Transverse colon (tissue), 4 donors: ENCODE data around the gene WNT16. TPM values are rescaled to one million over a fixed set of nuclear protein-coding genes. Genes with fewer than 3 reads are reported as not detected.

ENCODE experiments used
- DNase-seq: peaks from one replicate; pipeline ENCODE4 v3.0.0-alpha.2; 2019
- H3K27ac ChIP-seq, 4 donors: fragments of 200-600 bp; sonication (generic); 2 replicates each; pipeline ENCODE4 v1.5.1; 2016 to 2018; ENCODE audit warnings: inconsistent platforms in 4 of 4
- H3K27me3 ChIP-seq: fragments of 200-600 bp; sonication (generic); 2 replicates; pipeline ENCODE4 v1.5.1; 2017; ENCODE audit warnings: inconsistent platforms
- H3K36me3 ChIP-seq, 4 donors: fragments of 200-600 bp; sonication (generic); 2 replicates each; pipeline ENCODE4 v1.5.1; 2017 to 2019; ENCODE audit warnings: inconsistent platforms in 4 of 4
- H3K4me1 ChIP-seq, 4 donors: fragments of 200-600 bp; sonication (generic); 2 replicates each; pipeline ENCODE4 v1.5.1; 2017 to 2020; ENCODE audit warnings: inconsistent platforms in 4 of 4
- H3K4me3 ChIP-seq, 4 donors: fragments of 200-600 bp; sonication (generic); 1 replicate in 1 of 4; 2 replicates in 3 of 4; pipeline versions ENCODE4 v1.5.1 to v1.6.1; 2017 to 2019; ENCODE audit warnings: inconsistent platforms in 4 of 4
- H3K9me3 ChIP-seq, 2 donors: fragments of 200-600 bp; sonication (generic); 2 replicates each; pipeline ENCODE4 v1.5.1; 2017 to 2019; ENCODE audit warnings: inconsistent platforms in 2 of 2
- EP300 ChIP-seq: sonication (generic); formaldehyde crosslinking; IDR thresholded peaks from one replicate; pipeline ENCODE4 v1.6.1; 2017; ENCODE audit warnings: antibody characterized with exemption, low read depth
- POLR2A ChIP-seq: fragments of 450-650 bp; IDR thresholded peaks from one replicate; pipeline ENCODE4 v1.6.1; 2016; ENCODE audit warnings: antibody characterized with exemption, mild to moderate bottlenecking, moderate library complexity
- POLR2AphosphoS5 ChIP-seq, 3 donors: sonication (generic); formaldehyde crosslinking; IDR thresholded peaks; one replicate each; pipeline ENCODE4 v1.6.1; 2016; ENCODE audit warnings: antibody characterized with exemption in 3 of 3
- WGBS, 2 donors: methylation state at CpG; one replicate each; pipeline ENCODE4 v1.1.5; 2018; ENCODE audit warnings: low coverage in 1 of 2; 5-methylcytosine and 5-hydroxymethylcytosine counted together
- in situ Hi-C, 4 donors: fragments of 200-750 bp; cut with MboI; loops; one replicate each; pipeline versions ENCODE4 v1.15.0 to v1.15.1; 2017; ENCODE audit warnings: low sequenced_read_pairs in 3 of 4, low pct_ligation_motif_present in 1 of 4, low pct_unique_long_range_greater_than_20kb in 1 of 4
- intact Hi-C: fragments of 100-400 bp; cut with DNase I; formaldehyde crosslinking; loops from one replicate; pipeline ENCODE4 v1.15.1; 2023; ENCODE audit warnings: low total_unique reads
- total RNA-seq, 4 donors: library from RNA; depleted of rRNA; stranded (reverse); fragments of >200 nt; gene quantifications; one replicate each; pipeline ENCODE4 v1.1.0, GENCODE V29; 2016
- TF ChIP-seq, protein P1 (sequence below), 5 experiments: fragments of 200-600 bp in 3 of 5; fragments of 450-650 bp in 2 of 5; sonication (generic) in 3 of 5; IDR thresholded peaks; 1 replicate in 2 of 5; 2 replicates in 3 of 5; pipeline ENCODE4 v1.5.1; 2016 to 2017; ENCODE audit warnings: antibody characterized with exemption in 5 of 5, inconsistent platforms in 3 of 5, mild to moderate bottlenecking in 2 of 5, moderate library complexity in 1 of 5

Gene WNT16
- total RNA-seq, 4 donors from 2014 or later: 0.32 TPM; not detected in 3

DNA sequence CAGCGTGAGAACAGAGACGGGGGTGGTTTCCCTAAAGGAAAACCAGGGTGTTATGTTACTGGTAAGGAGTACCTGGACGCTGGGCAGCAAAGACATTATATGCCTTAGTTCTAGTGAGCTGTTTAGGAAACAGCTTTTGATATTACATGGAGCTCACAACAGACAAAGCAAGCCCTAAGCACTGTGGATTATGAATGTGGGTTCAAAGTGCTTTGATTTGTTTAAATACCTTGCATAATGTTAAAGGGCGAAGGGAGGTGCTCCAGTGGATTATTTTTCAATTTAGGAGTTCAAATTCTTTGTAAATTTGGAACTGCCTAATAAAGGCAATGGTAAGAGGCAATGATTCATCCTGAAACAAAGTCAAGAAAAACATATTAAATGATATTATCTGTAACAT is 13.8 kb downstream of the WNT16 start:
- 95 to 98% methylated on average over 4 of the region's 4 CpGs for WGBS, 2 donors
- peaks cover 0 to 9% (median 6%) of the 10 kb centered on the region in 4 donors for H3K4me1 ChIP-seq
- no peak for DNase-seq
- no peak for TF ChIP-seq POLR2AphosphoS5 (IDR thresholded peaks at IDR 0.05)
- TF ChIP-seq EP300: no peak
- no peak for TF ChIP-seq POLR2A
- TF ChIP-seq, protein P1, sequence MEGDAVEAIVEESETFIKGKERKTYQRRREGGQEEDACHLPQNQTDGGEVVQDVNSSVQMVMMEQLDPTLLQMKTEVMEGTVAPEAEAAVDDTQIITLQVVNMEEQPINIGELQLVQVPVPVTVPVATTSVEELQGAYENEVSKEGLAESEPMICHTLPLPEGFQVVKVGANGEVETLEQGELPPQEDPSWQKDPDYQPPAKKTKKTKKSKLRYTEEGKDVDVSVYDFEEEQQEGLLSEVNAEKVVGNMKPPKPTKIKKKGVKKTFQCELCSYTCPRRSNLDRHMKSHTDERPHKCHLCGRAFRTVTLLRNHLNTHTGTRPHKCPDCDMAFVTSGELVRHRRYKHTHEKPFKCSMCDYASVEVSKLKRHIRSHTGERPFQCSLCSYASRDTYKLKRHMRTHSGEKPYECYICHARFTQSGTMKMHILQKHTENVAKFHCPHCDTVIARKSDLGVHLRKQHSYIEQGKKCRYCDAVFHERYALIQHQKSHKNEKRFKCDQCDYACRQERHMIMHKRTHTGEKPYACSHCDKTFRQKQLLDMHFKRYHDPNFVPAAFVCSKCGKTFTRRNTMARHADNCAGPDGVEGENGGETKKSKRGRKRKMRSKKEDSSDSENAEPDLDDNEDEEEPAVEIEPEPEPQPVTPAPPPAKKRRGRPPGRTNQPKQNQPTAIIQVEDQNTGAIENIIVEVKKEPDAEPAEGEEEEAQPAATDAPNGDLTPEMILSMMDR (IDR thresholded peaks at IDR 0.05): no peak
- H3K27ac ChIP-seq: no peak overlapping the region
- intact Hi-C loops (no loop called here), in situ Hi-C loops (no loop called here)
- no peaks in the 10 kb centered on the region for H3K36me3 ChIP-seq
- no peak overlapping the region for H3K4me3 ChIP-seq
- no peaks in the 10 kb centered on the region for H3K27me3 ChIP-seq
- no peaks in the 10 kb centered on the region for H3K9me3 ChIP-seq

DNA sequence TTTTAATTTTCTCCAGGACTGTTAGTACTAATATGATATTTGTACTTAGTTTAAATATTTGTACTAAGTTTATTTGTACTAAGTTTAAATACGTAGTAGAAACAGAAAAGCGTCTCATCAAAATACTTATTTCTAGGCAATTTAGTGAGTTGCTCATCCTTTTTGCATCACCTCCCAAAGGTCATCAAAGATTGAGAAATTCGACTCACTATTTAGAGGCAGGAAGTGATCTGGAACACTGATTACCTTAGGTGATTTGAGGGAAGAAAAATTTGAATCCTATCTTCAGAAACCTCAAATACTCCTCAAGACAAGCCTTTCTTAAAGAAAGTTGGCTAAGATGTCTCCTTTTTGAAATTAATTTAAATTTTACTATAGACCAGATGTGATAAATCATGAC is 14.5 kb downstream of the WNT16 start:
- Histone ChIP-seq H3K36me3 (no peaks in the 10 kb centered on the region), H3K27ac (peak overlapping the region in 2 of 4 donors; percentile 13 to 45), H3K4me1 (peaks cover 0 to 9% (median 6%) of the 10 kb centered on the region in 4 donors), H3K4me3 (no peak overlapping the region), H3K9me3 (no peaks in the 10 kb centered on the region), H3K27me3 (no peaks in the 10 kb centered on the region)
- 68 to 73% methylated on average over 3 of the region's 3 CpGs for WGBS, 2 donors
- TF ChIP-seq EP300: no peak
- TF ChIP-seq, protein P1 (IDR thresholded peaks at IDR 0.05): no peak
- no peak for TF ChIP-seq POLR2AphosphoS5 (IDR thresholded peaks at IDR 0.05)
- no peak for TF ChIP-seq POLR2A
- DNase-seq: no peak
- intact Hi-C loops: no loop called here
- in situ Hi-C loops: no loop called here

DNA sequence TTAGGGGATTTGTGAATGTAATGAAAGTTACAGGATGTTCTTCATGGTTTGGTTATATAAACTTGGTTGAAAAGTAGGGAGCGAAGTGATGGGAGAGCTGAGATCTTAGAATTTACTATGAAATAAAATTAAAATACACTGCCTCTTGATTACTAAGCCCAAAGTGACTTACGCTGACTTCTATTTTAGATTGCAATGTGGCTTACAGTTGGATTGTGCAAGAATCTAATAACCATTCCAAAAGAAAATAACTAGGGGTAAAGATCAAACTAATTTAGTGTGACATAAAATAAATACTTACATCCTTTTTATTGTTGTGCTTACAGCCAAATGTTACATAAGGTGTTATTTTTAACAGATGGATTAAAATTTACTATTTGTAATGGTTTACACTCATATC is 15.3 kb downstream of the WNT16 start:
- Histone ChIP-seq H3K27ac (peak overlapping the region in 2 of 4 donors; percentile 13 to 45), H3K4me1 (peaks cover 0 to 9% (median 6%) of the 10 kb centered on the region in 4 donors), H3K4me3 (no peak overlapping the region), H3K9me3 (no peaks in the 10 kb centered on the region), H3K27me3 (no peaks in the 10 kb centered on the region), H3K36me3 (no peaks in the 10 kb centered on the region)
- DNase-seq: no peak
- TF ChIP-seq POLR2AphosphoS5 (IDR thresholded peaks at IDR 0.05): peak in 1 of 3 donors; percentile 8
- no peak for TF ChIP-seq POLR2A
- WGBS, 2 donors: 29 to 55% methylated on average over 2 of the region's 2 CpGs
- in situ Hi-C loops (no loop called here), intact Hi-C loops (no loop called here)

DNA sequence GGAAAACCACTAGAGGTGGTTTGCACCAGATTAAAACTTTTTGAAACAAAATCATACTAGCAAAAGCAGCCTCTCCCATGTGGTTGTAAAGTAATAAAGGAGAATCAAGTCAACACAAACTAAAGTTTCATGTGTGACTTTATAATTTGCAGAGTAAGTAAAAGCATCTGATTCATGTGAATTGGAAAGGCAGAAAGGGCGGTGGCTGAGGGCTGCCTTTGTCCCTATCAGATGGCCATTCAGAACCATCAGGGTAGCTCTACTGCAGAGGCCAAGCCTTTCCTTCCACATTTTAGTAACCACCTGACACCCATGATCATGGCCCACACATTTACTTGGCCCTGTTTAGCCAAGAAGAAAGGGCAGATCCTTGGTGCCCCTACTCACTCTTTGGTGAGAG is 15.7 kb downstream of the WNT16 start:
- H3K4me1 ChIP-seq: peaks cover 0 to 9% (median 6%) of the 10 kb centered on the region in 4 donors
- in situ Hi-C loops (no loop called here), intact Hi-C loops (no loop called here)
- WGBS, 2 donors: 43 to 67% methylated on average over 1 of the region's 1 CpG
- no peaks in the 10 kb centered on the region for H3K36me3 ChIP-seq
- DNase-seq: peak; percentile 54
- TF ChIP-seq POLR2A (no peak), EP300 (no peak), POLR2AphosphoS5 (IDR thresholded peaks at IDR 0.05) (no peak)
- TF ChIP-seq, protein P1 (IDR thresholded peaks at IDR 0.05): no peak
- H3K27me3 ChIP-seq: no peaks in the 10 kb centered on the region
- H3K9me3 ChIP-seq: no peaks in the 10 kb centered on the region
- H3K27ac ChIP-seq: peak overlapping the region in 2 of 4 donors; percentile 28 to 45
- no peak overlapping the region for H3K4me3 ChIP-seq

DNA sequence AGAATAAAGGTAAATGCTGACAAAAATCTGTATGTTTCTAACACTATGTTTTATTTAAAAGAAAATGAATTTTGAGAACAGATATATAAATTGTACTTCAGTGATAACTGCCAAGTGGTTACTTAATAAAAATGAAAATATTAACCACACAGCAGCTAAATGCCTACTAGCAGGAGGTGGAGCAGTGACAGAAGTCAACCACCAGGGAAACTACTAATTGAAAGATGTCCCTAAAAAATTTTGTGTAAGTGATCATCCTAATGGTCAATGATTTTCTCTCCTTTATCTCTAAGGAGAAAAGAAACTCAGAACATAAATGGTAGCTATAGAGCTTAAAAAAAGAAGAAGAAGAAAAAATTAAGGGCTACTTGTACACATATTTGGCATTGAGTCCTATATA is 22.9 kb downstream of the WNT16 start:
- Histone ChIP-seq H3K27me3 (no peaks in the 10 kb centered on the region), H3K4me1 (no peaks in the 10 kb centered on the region), H3K27ac (no peak overlapping the region), H3K9me3 (no peaks in the 10 kb centered on the region), H3K4me3 (no peak overlapping the region), H3K36me3 (peaks cover 0 to 13% (median 3%) of the 10 kb centered on the region in 4 donors)
- TF ChIP-seq, protein P1 (IDR thresholded peaks at IDR 0.05): peak in 1 of 5 experiments; percentile 16
- TF ChIP-seq POLR2AphosphoS5 (IDR thresholded peaks at IDR 0.05): no peak
- intact Hi-C loops: no loop called here
- DNase-seq: no peak
- in situ Hi-C loops: loop anchor here in 3 of 4 donors (25.0 kb wide), 1 partner anchor 636 kb away; no protein-coding TSS in a partner anchor
